ENCODE measurements around the gene LOXL4.

LOXL4 gene

DNA sequence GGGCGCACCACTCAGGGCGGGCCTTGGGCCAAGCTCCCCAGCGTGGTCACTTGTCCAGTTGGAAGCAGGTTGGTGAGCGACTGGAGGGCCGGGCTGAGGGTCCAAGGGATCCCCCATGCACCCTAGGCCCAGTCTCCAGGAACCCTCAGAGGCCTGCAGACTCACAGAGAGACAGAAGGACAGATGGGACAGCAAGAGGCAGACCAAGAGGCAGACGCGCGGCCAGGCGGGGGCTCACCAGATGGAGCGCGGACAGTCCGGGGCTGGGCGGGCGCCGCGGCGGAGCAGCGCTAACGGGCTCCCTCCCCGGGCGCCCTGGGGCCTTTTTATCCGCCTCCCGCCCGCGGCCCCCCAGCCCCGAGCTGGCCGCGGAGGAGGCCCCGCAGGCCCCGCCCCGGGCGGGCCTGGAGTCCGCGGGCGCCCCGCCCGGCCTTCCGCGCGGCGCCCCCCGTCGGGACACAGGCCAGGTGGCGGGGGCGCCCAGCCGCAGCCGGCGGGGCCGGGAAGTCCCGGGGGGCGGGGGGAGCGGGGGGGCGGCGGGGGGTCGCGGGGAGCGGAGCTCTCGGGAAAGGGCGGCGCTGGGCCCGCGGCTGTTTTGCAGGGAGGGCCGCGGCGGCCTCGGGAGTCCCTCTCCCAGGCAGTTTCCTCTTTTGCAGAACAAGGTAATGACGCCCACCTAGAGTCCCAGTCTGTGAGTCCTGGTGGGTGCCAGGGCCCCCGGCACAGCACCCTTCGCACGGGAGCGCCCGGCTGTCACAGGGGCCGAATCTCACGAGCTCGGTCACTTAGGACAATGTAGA lies at the start of gene LOXL4:
Gene LOXL4 (minus strand): TSS at position 301 of the 800 bp plus-strand sequence. CDS start 5,175 bp downstream, outside the sequence.
- DNase-seq: no peak

DNA sequence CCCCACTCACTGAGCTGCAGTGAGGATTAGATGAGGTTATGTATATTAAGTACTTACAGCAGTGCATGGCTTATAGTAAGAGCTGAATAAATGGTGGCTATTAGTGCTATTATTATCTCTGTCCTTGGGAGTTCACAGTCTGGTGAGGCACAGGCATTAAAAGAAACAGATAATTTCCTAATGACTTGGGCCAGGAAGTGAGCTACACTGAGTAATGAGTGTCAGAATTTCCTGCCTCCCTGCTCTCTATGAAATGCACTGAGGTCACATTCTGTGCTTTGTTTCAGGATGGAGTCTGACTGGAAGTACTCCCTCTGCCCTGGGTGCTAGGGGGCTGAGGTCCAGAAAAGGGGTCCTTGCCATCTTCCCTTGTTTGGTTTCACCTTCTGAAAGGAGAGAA lies 48.7 kb upstream of the LOXL4 start:
- DNase-seq: no peak

DNA sequence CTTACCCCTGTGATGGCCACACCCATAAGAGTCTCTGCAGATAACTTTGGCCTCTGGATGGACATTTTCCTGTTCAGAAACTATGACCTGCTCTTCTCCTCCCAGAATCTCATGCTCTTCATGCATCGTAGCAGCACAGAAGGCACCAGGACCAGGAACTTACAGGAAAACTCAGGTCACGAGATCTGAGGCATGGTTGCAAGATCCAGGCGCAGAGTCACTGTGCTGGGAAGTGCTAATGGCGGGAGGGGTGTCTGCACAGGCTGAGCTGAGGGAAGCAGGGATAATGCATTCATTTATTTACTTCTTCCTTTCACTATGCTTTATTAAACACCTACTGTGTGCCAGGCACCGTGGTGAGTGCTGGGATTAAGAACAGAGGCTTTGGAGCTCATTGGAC lies 48.2 kb upstream of the LOXL4 start:
- DNase-seq: no peak

DNA sequence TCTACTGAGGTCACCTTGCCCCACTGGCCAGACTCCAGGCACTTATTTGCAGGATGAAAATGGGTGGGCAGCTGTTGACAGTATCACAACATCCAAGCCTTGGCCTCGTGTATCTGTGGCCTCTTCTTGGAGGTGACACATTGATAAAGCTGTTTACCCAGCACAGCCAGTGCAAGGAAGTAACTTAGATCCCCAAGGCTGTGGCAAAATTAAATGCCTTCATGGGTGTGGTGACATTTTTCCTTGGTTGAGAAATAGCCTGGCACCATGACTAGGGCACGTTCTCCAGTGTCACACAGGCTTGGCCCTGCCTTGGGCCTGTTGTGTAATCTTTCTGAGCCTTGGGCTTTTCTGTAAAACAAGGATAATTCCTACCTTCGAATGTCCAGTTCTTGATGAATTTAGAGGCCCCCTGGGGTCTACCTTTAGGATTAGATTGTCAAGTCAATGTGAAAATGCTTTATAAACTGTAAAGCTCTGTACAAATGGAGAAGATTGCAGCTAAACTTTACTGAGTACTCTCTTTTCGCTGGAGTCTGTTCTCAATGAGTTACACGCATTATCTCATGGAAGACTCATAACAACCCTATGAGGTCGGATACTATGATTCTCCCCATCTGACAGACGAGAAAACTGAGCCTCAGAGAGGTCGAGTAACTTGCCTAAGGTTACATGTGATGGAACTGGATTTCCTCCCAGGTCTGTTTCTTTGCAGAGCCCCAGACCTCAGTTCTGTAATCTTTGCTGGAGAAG lies 46.7 kb upstream of the LOXL4 start:
- DNase-seq: no peak

DNA sequence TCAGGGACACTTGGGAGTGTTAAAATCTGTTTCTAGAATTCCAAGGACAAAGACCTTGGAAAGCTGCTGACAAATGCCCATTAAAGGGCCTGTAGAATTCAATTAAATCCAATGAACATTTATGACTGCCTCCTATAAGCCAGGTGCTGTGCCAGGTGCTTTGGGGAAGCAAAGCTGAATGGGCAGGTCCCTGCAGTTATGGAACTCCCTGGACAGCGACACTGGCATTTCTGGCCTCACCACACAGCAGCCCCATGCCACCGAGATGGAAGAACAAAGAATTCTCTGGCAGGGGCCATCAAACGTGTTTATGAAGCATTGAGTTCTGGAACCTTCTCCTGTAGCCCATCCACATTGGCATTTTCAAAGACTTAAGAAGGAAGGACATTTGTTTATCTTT lies 45.6 kb upstream of the LOXL4 start:
- no peak for DNase-seq

DNA sequence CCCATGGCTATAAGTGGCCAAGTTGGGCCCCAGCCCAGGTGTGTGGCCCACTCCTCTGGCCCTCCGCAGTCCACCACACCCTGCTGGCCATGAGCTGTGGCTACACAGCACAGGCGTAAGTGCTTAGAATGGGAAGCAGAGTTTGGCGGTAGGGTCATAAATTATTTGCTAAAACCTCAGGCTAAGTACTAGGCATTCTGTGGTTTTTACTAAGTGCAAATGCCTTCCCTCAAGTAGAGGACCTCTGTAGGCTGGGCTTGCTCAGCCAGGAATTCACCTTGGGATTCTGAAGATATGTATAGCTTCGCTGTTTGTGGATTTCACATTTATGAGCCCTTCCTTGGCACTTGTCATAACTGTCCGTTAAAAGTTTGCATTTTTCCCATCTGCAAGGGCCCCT lies 44.8 kb upstream of the LOXL4 start:
- DNase-seq: no peak

DNA sequence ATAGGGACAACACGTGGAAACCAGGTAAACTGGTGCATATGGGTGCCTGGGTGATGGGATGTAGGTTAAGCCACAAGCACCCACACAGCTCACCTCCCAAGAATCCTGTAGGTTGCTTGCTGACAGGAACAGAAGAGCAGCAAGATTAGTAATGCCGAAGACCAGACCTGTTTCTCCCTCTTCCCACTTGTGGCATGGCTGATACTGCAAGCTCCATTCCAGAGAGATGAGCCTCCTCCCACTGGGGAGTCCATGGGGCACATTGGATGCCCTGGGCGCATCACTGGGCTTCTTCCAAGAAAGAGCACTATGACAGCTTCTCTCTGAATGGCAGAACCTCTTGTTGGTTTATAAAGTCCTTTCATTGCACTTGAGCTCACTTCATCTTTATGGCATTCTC lies 44.4 kb upstream of the LOXL4 start:
- no peak for DNase-seq

DNA sequence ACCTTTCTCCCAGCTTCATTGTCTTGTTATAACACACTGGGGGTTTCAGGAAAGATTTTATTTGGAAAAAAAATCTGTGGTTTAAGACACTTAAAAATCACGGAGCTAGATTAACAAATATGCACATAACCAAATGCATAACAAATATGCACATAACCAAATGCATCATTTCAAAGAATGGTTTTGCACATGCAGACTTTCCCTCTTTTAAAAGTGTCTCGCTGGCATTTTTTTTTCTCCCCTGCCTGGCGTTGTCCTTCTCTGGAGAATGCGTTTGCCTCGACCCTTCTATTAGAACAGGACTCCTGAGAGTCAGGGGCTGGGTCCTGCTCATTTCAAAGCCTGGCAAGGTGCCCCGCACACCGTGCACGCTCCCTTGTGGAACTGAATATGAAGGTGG lies 42.7 kb upstream of the LOXL4 start:
- no peak for DNase-seq

DNA sequence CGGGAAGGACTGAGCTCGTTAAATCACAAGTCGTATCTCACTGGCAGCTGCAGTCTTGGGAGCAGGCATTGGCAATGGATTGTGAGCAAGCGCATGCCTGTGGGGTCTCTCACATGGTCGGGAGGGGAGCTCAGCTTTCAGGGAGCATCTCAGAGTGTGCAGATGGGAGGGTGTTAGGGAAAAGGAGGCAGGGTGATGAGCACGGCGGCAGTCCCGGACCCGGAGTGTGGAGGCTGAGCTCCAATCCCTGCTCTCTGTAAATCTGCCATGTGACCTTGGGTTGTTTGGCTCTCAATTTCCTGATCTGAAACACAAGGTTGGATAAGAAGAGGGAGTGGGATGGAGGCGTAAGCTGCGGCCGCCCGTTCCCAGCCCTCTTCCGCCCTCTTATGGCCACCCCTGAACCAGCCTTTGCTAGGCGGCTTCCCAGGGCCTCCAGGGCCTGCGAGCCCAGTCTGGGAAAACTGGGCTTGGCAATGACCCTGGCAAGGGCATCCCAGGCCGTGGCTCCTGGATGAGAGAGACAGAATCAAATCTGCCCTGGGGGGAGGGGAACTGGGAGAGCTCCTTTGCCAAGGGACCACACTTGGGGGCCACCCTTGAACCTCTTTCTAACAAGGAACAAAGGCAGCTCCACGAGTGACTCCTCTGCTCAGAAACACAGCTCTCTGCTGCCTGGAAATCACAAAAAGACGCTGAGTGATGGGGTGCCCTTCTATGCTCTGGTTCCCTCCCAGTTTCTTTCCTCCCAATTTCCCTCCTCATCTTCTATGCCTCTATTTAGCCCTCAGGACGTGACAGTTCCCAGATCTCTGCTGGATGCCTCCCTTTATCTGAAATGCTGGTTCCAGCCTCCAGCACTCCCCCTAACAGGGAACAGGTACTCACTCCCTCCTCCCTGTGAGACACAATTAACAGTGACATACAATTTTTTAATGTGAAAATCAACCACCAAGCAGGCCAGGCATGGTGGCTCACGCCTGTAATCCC lies 41.7 kb upstream of the LOXL4 start:
- no peak for DNase-seq

DNA sequence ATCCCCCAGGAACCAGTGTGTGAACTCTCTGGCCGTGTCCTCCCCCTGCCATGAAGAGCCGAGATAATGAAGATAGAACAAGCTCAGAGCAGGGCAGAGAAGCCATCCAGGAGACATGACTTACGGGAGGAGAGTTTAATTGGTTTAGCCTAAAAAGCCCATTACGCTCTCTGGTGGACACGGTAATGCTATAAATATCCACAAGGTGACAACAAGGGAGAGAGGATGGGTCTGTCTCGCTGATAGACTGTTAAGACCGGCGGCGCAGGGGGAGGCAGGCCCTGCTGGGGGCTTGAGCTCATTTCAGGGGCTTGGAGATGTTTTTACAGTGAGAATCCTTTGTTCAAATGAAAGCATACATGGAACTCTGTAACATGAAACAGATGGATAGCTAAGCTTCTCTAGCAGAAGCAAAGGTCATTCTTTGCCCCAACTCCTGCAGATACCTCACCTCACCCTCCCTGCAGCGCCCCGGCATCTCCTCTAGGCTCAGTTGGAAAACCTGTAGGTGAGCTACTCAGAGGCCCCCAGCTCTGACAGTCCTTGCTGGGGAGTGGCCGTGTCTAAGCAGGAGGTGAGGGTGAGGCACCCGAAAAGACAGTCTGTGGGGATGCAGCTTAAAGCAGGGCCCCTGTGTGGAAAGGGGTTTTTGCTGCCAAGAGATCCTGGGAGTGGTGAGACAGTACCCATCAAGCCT lies 40.8 kb upstream of the LOXL4 start:
- no peak for DNase-seq

DNA sequence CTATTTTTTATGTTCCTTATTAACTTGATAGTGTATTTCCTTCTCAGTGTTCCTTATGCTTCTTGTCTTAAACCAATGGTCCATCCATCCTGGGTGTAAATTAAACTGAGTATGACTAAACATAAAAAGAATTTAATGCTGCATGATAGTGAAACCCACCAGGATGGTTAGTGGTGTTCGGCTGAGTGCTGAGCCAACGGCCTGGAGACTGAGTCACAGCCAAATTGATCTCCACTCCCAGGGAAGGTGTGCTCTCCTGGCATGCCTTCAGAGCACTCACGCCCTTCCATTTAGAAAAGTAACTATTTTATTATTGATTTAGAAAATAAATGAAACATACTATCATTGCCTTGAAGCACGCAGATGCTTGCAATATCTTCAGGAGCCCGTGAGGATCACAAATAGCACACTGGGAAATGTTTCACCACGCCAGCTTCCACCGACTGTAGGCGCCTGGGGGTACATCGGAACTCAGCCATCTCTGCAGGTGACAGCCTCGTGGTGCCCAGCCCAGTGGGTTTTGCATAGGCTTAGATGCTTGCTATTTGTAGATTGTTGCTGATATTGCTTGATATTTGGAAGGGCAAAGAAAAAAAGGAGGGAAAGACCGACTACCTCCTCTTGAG lies 40.0 kb upstream of the LOXL4 start:
- DNase-seq: no peak

DNA sequence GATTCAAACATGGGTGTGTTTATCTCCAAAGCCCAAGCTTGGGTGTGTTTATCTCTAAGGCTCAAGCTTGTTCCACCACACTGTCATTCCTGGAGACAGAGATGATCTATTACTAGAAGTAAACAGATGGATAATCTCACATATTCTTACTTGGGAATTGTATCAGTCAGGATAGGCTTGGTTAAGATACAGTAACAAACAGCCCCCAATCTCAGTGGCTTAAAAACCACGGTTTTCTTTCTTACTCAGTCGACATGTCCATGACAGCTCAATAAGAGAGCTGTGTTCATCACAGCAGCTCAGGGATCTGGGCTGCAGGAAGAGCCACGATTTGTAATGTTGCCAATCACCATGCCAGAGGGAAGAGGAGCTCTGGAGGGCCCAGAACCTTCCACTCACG lies 38.5 kb upstream of the LOXL4 start:
- DNase-seq: no peak

DNA sequence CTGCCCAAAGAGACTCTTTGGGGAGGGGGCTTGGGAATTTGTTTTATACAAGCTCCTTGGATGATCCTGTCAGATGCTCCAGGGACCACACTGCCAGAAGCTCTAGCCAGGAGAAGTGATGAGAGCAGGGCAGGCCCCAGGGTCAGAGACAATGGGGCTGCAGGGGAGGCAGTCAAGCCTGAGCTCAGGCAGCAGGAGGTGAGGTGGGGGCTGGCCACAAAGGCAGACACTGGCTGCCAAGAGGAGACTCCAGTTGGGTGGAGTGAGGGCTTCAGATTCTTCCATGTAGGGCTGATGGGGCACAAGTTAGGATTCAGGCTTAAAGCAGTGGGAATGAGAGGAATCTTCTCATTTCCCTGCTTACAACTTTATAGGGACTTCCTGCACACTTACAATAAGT lies 35.6 kb upstream of the LOXL4 start:
- no peak for DNase-seq

DNA sequence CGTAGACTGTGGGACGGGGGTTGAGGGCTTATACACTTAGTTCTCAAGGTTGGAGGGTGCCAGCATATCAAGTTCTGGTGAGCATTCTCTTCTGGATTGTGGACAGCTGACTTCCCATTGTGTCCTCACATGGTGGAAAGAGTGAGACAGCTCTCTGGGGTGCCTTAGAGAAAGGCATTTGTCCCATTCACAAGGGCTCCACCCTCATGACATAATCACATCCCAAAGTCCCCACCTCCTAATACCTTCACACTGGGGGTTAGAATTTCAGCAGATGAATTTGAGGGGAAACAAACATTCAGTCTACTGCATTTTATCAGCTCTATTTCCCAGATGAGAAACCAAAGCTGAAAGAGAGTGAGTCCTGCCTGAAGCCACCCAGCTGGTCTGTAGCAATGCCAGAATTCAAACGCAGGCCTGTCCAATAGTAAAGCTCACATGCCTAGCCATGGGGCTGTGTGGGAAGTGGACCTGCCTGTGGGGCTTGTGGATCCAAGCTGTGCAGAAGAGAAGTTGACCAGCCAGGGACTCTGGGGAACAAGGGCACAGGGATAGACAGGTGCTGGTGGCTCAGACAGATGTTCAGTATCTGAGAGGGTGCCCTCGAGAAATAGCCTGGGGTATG lies 34.9 kb upstream of the LOXL4 start:
- no peak for DNase-seq

DNA sequence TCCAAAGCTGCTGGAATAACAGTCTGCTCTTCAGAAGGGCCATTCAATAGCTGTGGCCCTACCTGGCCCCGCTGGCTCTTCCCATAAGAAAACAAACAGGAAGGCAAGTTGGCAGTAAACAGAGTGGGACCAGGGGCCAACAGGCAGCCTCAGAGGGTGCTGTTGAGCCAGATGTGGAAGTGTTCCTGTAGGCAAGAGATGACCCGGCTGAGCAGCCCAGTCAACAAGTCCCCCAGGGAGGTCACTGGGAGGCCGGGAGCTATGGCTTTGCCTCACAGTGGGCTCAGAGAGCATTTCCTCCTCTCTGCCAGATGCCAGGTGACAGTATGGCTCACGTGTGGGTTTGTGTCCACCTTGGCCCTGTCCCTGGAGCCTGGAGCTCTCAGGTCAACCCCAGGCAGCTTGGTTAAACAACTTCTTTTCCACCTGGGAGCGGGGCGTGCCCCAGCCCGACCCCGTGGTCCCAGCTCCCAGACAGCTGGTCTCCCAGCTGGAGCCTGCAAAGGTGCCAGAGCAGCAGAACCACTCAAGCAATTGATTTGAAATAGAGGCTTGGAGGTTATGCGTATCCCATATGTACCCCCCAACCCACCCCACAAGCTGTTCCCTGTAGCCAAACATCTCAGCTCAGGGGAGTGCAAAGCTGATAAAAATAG lies 33.8 kb upstream of the LOXL4 start:
- no peak for DNase-seq

DNA sequence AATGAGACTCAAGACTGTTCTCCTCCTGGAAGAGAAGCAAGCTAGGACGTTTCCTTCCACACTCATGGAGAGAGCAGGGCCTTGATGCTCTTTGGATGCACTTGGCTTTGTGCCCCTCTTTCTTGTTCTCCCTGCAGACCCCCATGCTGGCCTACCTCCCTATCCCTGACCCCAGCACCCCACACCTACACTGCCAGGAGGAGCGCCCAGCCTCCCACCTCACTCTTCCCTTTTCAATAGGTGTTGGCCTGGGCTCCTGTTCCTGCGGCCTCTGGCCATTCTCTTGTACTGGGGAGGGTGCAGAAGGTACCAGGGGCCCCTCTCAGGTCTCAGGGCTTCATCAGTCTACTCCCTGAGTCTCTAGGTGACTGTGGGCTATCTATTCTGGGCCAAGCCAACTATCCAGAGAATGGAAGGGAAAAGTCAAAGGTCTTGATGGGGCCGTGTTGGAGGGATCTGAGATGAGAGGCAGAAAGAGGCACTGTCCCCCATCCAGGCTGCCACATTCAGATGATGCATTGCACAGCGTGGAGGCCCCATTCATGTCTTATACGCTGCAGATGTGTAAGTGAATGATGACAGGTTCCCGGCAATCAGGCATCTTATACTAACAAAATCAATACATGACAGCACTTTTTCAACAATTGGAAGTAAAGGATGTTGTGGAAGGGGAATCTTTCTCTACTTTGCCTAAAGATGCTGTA lies 32.7 kb upstream of the LOXL4 start:
- DNase-seq: no peak

DNA sequence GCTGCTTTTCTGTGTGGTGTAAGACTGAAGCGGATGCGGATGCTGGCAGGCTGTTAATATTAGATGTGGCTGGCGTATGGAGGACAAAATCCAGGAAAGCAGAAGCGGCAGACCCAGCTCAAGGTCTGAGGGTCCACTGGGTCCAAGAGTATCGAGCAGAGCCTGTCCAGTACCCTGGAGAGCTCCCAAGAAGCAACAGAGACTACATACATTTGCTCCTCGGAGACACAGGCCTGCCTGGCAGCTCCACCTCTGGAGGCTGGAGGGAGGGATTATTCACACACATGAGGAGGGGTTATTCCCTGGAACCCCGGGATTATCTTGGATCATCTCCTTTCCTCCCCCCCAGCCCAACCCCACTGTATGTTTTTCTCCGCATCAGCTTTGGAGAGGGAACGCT lies 31.3 kb upstream of the LOXL4 start:
- DNase-seq: no peak

DNA sequence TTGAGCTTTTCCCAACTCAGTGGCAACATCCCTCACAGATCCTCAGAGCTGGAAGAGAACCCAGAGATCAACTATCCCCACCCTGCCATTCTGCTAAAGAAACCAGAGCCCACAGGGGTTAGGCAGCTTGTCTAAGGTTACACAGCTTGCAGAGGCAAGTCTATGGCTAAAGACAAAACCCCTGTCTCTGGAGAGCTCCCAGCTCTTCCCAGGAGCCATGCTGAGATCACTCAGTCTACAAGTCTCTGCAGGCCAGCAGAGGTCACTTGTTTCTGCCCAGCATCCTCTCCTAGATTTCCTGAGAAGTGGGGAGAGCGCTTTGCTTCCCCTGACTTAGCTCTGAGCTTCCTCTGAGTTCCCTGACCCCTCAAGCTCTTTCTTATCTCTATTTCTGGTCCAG lies 28.5 kb upstream of the LOXL4 start:
- no peak for DNase-seq

DNA sequence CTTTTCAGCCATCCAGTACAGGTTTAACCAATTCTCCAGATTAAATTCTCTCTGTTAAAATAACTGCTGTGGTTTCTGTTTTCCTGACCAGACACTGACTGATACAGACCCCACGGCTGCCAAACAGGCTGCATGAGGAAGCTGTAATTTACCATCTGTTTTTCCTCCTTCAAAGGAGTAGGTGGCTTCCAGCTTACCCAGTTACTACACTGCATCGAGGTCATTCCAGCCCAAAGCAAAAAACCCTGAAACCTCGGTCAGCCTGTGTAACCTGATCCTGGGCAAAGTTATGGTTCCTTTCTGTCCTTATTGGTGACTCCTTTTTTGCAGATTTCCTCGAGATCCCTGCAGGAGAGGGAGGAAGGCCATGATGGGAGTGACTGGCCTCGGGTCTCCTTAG lies 27.9 kb upstream of the LOXL4 start:
- no peak for DNase-seq

DNA sequence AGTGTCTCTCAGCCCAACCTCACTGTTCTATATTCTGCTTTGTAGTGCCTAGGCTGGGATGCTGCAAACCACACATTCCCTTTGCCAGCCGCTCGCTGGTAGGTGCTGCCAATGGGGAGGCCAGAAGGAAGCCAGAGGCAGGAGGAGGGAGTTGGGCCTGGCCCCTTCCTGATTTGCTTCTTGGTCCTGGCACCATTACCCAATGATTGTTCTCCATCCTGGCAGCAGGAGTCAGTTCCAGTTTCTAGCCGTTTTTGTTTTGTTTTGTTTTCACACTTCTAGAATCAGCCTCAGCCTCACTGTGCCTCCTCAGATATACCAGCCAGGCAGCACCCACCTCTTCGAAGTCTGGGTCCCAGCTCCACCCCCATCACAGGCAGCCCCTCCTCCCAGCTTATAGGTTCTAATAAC lies 27.4 kb upstream of the LOXL4 start:
- DNase-seq: no peak

DNA sequence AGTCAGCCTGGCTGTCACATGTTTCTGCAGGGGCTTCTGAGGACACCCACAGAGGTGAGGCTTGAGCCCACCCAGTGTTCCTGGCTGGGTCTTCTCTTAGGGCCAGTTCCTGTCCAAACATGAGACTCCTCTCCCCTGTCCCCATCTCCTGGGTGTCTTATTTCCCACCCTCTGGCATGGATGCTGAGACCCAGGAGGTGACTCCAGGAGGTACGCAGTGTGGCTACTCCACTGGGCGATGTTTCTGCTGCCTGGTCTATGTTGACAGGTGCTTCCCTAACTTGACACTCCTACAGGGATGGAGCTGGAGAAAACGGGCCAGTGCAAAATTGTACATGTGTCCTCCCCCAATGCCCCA lies 26.3 kb upstream of the LOXL4 start:
- DNase-seq: no peak
